ENCODE measurements around the gene ROCK2. TPM values are rescaled to one million over a fixed set of nuclear protein-coding genes. Genes with fewer than 3 reads are reported as not detected.

ROCK2 gene
- total and polyA plus RNA-seq, 2 of the 8 experiments (the other 6 are each of a cell fraction or from before 2014, with no cell fraction given), result 2.7 to 29.0 TPM

DNA sequence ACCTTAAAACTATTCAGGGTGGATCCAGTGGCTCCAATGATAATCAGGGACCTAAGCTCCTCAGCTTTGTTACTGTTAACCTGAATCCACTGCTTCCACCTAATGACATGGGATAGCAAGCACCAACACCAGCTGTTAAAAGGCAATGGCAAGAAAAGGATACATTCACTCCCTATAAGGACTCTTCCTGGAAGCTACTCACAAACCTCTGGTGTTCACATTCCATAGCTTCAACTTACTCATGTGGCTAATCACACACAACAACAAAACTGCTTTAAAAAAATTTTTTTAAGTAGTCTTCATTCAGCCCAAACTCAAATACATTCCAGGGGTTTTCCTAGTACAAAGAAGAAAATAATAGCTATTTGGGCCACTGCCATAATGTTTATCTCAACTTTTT is 24.5 kb downstream of the ROCK2 start (continued):
- TF ChIP-seq CHD1 (IDR thresholded peaks at IDR 0.05; ENCODE audit: low read depth, low read length) (no peak), NRF1 (IDR thresholded peaks at IDR 0.05; ENCODE audit: low read depth, low read length) (no peak)

Measured in H1 (cell line).